AG09309 (cell line): ENCODE measurements around the gene GRAMD4.

Source experiments
- DNase-seq: peaks from one replicate; pipeline ENCODE4 v3.0.0-alpha.2; 2010; ENCODE audit warnings: low read depth
- H3K4me3 ChIP-seq: 2 replicates; pipeline ENCODE4 v1.5.1; 2011; ENCODE audit warnings: mild to moderate bottlenecking, low read depth, low read length, moderate library complexity; ENCODE audit not compliant: control insufficient read depth
- TF ChIP-seq, protein P1 (sequence below): IDR thresholded peaks from 2 replicates; pipeline ENCODE4 v1.5.1; 2011; ENCODE audit warnings: mild to moderate bottlenecking, low read depth, low read length, inconsistent platforms; ENCODE audit not compliant: insufficient read depth, control insufficient read depth; ENCODE audit errors: missing control alignments

GRAMD4 gene

DNA sequence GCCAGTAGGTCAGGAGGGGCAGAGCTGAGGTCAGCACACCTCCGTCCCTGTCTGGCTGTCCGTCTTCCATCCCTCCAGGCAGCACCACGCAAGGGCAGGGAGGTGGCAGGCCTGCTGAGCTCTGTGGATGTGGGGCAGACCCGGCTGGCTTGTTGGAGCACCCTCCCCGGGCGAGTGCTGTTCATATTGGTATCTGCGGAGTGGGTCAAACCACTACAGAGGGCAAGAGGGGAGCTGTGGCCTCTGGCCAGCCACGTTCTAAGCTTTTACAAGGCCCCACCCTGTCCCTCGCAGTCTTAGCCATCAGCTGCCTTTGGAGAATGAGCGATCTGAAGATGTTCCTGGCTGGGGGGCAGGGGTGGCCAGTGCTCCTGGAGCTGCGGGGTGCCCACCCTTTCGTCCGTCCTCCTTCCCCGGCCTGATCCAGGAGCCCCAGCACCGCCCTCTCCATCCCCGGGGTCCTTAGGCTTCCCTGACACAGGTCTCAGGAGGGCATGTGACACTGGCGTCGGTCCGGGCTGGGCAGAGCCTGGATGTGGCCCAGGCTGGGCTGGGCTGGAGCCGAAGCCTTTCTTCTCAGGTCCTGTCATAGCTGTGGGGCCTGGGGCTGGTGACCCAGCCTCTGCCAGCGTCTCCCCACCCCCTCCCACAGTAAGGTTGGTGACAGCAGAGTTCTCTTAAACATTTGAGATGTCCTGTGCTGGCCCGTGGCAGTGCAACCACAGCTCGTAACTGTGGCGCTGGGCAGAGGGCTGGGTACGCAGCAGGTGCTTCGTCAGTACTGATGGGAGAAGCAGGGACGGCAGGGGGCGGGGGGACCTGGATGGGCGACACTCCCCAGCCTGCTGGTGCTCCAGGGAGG lies 31.7 kb upstream of the GRAMD4 start:
- DNase-seq, result no peak
- TF ChIP-seq, protein P1, sequence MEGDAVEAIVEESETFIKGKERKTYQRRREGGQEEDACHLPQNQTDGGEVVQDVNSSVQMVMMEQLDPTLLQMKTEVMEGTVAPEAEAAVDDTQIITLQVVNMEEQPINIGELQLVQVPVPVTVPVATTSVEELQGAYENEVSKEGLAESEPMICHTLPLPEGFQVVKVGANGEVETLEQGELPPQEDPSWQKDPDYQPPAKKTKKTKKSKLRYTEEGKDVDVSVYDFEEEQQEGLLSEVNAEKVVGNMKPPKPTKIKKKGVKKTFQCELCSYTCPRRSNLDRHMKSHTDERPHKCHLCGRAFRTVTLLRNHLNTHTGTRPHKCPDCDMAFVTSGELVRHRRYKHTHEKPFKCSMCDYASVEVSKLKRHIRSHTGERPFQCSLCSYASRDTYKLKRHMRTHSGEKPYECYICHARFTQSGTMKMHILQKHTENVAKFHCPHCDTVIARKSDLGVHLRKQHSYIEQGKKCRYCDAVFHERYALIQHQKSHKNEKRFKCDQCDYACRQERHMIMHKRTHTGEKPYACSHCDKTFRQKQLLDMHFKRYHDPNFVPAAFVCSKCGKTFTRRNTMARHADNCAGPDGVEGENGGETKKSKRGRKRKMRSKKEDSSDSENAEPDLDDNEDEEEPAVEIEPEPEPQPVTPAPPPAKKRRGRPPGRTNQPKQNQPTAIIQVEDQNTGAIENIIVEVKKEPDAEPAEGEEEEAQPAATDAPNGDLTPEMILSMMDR, result no peak
- no peak overlapping the region for H3K4me3 ChIP-seq

DNA sequence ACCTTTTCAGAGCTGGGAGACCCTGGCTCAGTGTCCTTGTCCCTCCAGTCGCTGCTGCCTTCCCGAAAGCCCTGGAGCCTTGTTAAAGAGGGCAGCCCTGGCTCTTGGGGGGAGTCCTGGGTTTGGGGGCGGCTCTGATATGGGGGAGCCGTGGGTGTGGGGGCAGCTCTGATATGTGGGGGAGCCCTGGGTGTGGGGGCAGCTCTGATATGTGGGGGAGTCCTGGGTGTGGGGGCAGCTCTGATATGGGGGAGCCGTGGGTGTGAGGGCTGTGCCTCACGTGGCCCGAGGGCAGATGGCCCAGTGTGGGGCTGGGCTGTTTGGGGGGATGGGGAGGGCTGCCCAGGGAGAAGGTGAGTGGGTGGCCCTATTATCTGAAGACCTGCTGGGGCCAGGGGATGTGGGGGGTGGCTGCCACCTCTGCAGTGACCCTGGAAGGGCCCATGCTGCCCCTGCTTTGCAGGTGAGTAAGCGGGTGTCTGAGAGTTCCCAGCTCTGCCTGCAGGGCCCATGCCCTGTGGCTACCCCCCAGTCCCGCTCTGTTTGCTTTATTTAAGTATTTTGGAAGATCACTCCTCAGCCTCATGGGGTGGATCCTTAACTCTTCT lies 30.9 kb upstream of the GRAMD4 start:
- no peak overlapping the region for H3K4me3 ChIP-seq
- TF ChIP-seq, protein P1, result no peak
- DNase-seq, result no peak

DNA sequence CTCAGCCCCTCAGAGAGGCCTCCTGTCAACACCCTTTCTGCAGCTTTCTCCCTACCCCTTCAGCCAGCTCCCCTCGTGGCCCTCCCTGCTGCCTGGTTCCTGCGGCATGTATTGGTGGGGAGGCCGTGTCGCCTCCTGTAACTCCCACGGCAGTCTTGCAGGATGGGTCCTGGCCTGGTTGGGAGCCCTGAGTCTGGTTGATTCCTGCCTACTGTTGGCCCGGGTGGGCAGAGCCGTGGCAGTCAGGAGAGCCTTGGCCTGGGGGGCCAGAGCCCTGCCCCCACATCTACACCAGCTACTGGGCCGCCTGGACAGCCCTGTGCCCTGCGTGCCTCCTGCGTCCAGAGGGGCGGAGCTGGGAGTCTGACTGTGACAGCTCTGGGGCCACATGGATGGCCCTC lies 30.3 kb upstream of the GRAMD4 start:
- H3K4me3 ChIP-seq, result no peak overlapping the region
- TF ChIP-seq, protein P1, result no peak
- no peak for DNase-seq

DNA sequence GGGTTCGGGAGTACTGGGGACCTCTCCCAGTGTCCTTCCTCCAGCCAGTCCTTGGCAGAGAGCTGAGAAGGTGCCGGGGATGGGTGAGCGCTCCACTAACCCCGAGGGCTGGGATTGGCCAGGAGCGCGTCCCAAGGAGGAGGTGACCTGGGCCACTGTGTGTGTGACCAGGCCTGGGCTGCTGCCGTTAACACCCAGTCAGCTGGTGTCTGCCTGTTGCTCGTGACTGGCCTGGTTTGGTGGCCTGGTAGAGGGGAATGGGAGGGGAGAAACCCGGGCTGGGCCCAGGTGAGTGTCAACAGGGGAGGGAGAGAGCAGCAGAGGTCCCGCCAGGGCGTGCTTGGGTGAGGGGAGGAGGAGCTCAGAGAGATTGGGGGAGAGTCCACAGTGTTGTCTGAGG lies 29.9 kb upstream of the GRAMD4 start:
- DNase-seq, result no peak
- TF ChIP-seq, protein P1, result no peak

DNA sequence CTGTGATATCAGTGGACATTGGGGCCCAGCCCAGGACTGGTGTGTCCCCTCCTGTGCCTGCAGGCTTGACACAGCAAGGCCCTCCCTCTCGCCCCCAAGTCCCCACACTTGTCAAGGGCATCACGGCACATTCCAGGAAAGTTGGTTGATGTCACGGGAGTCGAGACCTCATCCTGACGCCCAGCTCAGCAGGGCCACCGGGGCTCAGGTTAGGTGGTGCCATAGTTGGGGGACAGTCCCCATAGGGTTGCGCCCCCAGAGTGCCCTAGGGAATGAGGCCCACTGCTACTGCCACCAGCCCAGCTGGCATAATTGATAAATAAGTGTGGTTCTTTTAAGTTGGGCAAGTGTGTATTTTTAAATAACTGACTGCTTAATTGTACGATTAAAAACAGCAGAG lies 28.3 kb upstream of the GRAMD4 start:
- no peak for DNase-seq
- TF ChIP-seq, protein P1, result no peak
- no peak overlapping the region for H3K4me3 ChIP-seq

More for the DNA sequence above, 29.9 kb upstream of the GRAMD4 start:
- H3K4me3 ChIP-seq, result no peak overlapping the region

DNA sequence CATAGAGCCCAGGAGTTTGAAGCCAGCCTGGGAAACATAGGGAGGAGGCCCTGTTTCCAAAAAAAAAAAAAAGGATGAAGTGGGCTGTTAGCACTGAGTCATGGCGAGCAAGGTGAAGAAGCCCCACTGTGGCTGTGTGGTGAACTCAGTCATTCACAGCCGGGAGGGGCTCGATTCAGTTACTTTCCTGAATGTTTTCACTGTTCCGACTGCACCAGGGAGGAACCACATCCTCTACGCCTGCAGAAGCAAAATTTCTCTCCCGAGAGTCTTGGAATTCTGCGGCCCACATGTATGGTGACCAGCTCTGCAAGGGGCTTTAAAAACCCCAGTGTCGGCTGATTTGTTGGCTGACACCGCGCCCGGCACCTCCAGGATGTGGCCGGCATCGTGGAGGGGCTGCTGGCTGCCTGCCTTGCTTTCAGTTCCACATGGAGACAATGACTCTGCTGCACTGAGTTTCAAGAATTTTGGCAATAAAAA lies 27.8 kb upstream of the GRAMD4 start:
- peak overlapping the region; percentile 2 for H3K4me3 ChIP-seq
- TF ChIP-seq, protein P1, result no peak
- DNase-seq, result peak; percentile 4
